Nephron progenitor cell (in vitro differentiated cells): ENCODE data around the gene MYH10.

Experiments used
- DNase-seq: peaks from one replicate; pipeline ENCODE4 v3.0.0; 2021
- H3K27ac Mint-ChIP-seq: 2 replicates; pipeline ENCODE4 v1.8.0; 2021; ENCODE audit warnings: mild to moderate bottlenecking, moderate library complexity, mixed read lengths
- H3K27me3 Mint-ChIP-seq: 2 replicates; pipeline ENCODE4 v1.8.0; 2021; ENCODE audit warnings: mild to moderate bottlenecking, low read depth, mixed read lengths; ENCODE audit not compliant: poor library complexity
- H3K36me3 Mint-ChIP-seq: 2 replicates; pipeline ENCODE4 v1.8.0; 2021; ENCODE audit warnings: low read depth, mixed read lengths
- H3K4me1 Mint-ChIP-seq: 2 replicates; pipeline ENCODE4 v1.8.0; 2021; ENCODE audit warnings: mixed read lengths
- H3K4me3 Mint-ChIP-seq: 2 replicates; pipeline ENCODE4 v1.8.0; 2021; ENCODE audit warnings: mild to moderate bottlenecking, moderate library complexity, mixed read lengths
- H3K9me3 Mint-ChIP-seq: 2 replicates; pipeline ENCODE4 v1.8.0; 2021; ENCODE audit warnings: mild to moderate bottlenecking, moderate library complexity, mixed read lengths
- TF ChIP-seq, protein P1 (sequence below): fragments of 200-600 bp; sonication (generic); IDR thresholded peaks from 2 replicates; pipeline ENCODE4 v1.5.0; 2021; ENCODE audit warnings: antibody characterized with exemption

Gene MYH10

DNA sequence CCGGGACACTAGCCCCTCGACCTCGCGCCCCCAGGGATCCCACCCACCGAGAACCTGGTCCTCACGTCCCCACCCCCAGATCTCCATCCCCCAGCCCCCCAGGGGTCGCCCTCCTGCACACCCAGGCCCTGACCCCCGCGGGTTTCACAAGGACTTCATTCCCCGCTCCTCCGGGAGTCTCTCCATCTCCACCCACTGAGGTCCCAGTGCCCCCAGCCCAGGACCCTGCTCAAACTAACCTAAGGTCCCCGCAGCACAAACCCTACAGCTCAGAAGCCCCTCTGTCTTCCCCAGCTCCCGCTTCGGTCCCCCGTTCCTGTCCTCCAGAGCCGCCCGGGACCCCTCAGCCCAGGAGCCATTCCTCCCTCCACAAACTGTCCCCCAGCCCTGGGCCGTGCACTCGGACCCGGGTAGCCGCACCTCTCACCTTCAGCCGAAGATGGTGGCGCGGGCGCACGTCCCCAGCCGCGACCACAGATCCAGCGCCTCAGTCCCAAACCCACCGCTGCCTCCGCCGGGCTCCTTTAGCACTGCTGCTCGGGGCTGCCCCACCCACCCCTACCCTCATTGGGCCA lies at the start of gene MYH10:
Gene MYH10 (minus strand): TSS at position 499 of the 575 bp plus-strand sequence. CDS start 7,479 bp downstream, outside the sequence.
- TF ChIP-seq, protein P1, sequence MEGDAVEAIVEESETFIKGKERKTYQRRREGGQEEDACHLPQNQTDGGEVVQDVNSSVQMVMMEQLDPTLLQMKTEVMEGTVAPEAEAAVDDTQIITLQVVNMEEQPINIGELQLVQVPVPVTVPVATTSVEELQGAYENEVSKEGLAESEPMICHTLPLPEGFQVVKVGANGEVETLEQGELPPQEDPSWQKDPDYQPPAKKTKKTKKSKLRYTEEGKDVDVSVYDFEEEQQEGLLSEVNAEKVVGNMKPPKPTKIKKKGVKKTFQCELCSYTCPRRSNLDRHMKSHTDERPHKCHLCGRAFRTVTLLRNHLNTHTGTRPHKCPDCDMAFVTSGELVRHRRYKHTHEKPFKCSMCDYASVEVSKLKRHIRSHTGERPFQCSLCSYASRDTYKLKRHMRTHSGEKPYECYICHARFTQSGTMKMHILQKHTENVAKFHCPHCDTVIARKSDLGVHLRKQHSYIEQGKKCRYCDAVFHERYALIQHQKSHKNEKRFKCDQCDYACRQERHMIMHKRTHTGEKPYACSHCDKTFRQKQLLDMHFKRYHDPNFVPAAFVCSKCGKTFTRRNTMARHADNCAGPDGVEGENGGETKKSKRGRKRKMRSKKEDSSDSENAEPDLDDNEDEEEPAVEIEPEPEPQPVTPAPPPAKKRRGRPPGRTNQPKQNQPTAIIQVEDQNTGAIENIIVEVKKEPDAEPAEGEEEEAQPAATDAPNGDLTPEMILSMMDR = no peak
- H3K27me3 Mint-ChIP-seq = peaks cover 5% of the 10 kb centered on the region

DNA sequence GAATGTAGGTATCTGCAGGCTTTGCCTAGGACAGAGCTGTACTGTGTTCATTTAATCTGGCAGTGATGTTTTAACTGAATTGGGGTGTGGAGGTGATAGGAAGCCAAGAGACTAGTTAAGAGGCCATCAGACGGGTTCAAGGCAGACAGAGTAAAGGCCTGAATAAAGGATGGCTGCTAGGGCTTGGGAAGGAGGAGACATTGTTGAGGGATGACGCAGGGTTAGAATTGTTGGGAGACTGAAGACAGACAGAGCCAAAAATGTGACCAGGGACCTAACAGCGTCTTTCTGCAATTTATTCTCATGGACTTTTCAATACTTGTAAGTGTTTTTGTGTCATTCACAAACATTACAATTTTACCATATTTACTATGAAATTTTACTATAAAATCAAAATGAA lies 48.6 kb upstream of the MYH10 start:
- TF ChIP-seq, protein P1 = no peak
- peaks cover 41% of the 10 kb centered on the region for H3K4me1 Mint-ChIP-seq
- H3K4me3 Mint-ChIP-seq = no peak overlapping the region
- H3K36me3 Mint-ChIP-seq = peaks cover 8% of the 10 kb centered on the region
- peaks cover 12% of the 10 kb centered on the region for H3K9me3 Mint-ChIP-seq
- peaks cover 16% of the 10 kb centered on the region for H3K27me3 Mint-ChIP-seq
- DNase-seq = no peak
- H3K27ac Mint-ChIP-seq = no peak overlapping the region

More for the DNA sequence above, at the start of gene MYH10:
- Mint-ChIP-seq H3K9me3 (no peaks in the 10 kb centered on the region), H3K4me3 (peak within 1 kb of the TSS; percentile 88), H3K27ac (peak within 1 kb of the TSS; percentile 99), H3K4me1 (peaks cover 32% of the 10 kb centered on the region), H3K36me3 (no peaks in the 10 kb centered on the region)
- no peak for DNase-seq

DNA sequence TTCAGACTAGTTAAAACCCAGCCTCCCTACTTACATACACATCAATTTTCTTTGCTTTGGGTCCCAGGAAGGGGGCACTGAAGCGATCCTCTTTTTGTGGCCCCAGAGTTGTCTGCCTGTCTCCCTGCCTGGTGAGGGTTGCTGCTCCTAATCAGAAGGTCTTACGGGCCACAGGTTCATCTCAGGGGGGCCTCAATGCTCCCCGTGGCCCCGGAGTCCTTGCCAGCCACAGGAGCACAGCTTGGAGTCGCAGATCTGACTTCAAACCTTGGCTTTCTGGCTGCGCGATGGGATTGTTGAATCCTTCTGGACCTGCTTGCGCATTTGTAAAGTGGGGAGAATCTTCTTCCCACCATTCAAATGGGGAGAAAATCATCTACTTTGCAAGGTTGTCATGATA lies 44.8 kb upstream of the MYH10 start:
- H3K4me1 Mint-ChIP-seq = peaks cover 48% of the 10 kb centered on the region

DNA sequence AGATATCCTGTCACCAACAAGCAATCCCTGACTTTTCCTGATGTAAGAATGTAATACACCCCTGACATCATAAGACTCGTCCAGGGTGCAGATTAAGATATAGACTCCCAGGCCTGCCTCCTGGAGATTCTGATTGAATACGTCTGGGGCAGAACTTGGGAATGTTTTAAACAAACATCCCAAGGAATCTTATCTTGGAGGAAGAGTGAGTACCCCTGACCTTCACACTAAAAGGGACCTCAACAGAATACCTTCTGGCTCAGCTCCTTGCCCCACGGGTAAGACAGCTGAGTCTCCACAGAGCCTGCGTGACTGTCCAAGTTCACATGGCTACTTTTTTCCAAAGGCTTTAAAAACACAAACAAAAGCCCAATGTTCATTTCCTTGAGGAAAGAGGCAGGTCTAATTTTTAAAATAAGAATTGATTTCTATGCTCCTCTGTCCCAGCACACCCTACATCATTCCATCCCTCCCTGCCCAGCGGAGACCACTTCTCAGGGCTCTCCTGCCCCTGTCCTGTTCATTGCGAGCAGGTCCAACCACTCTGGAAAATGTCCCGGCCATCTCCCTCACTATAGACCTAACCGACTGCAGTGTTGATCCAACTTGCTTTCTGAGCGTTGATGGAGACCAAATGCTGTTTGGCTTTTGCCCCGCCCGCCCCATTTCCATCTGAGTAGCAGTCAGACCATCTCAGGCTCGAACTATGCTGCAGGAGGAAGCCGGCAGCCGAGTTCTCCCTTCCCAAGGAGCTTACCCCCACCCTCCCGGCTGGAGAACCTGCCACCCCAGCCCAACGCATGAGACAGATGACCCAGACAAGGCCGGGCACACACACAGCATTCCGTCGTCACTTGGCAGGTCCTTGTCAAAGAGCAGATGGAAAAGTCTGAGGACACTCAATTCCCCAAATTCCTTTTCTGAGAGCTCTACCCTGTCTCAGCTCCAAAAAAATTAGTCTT lies 44.1 kb upstream of the MYH10 start:
- Mint-ChIP-seq H3K4me1 (peaks cover 45% of the 10 kb centered on the region), H3K27me3 (peaks cover 13% of the 10 kb centered on the region), H3K4me3 (peak overlapping the region; percentile 5), H3K9me3 (peaks cover 12% of the 10 kb centered on the region), H3K27ac (no peak overlapping the region), H3K36me3 (peaks cover 8% of the 10 kb centered on the region)
- TF ChIP-seq, protein P1 = no peak
- no peak for DNase-seq

More for the DNA sequence above, 44.8 kb upstream of the MYH10 start:
- no peak for DNase-seq
- H3K36me3 Mint-ChIP-seq = peaks cover 8% of the 10 kb centered on the region
- H3K27me3 Mint-ChIP-seq = peaks cover 13% of the 10 kb centered on the region
- TF ChIP-seq, protein P1 = no peak
- H3K27ac Mint-ChIP-seq = no peak overlapping the region
- no peak overlapping the region for H3K4me3 Mint-ChIP-seq
- H3K9me3 Mint-ChIP-seq = peaks cover 12% of the 10 kb centered on the region

GRCh38 chr17:8673612-8674011 lies 43.1 kb upstream of the MYH10 start:
- peaks cover 13% of the 10 kb centered on the region for H3K27me3 Mint-ChIP-seq
- H3K9me3 Mint-ChIP-seq = peaks cover 6% of the 10 kb centered on the region
- no peak overlapping the region for H3K4me3 Mint-ChIP-seq
- H3K36me3 Mint-ChIP-seq = peaks cover 4% of the 10 kb centered on the region
- no peak for DNase-seq
- H3K27ac Mint-ChIP-seq = no peak overlapping the region
- TF ChIP-seq, protein P1 = no peak
- peaks cover 45% of the 10 kb centered on the region for H3K4me1 Mint-ChIP-seq
